KMS-11 (cell line): ENCODE measurements around the gene GATA2.

Experiments
- H2AFZ ChIP-seq: fragments of 200-600 bp; sonication (generic); 2 replicates; pipeline ENCODE4 v1.6.1; 2016; ENCODE audit warnings: antibody characterized with exemption, mixed run types, low read depth
- H3K27ac ChIP-seq: fragments of 200-600 bp; sonication (generic); 2 replicates; pipeline ENCODE4 v1.6.1; 2016; ENCODE audit warnings: mild to moderate bottlenecking, mixed run types
- H3K27me3 ChIP-seq: fragments of 200-600 bp; sonication (generic); 2 replicates; pipeline ENCODE4 v1.6.1; 2017; ENCODE audit warnings: mild to moderate bottlenecking, low read depth, mixed run types, moderate library complexity; ENCODE audit not compliant: insufficient read depth
- H3K36me3 ChIP-seq: fragments of 200-600 bp; sonication (generic); 2 replicates; pipeline ENCODE4 v1.6.1; 2017; ENCODE audit warnings: mild to moderate bottlenecking, mixed run types; ENCODE audit not compliant: insufficient read depth
- H3K4me1 ChIP-seq: fragments of 200-600 bp; sonication (generic); 2 replicates; pipeline ENCODE4 v1.6.1; 2016; ENCODE audit warnings: mild to moderate bottlenecking, low read depth, mixed run types; ENCODE audit not compliant: poor library complexity, severe bottlenecking
- H3K4me2 ChIP-seq: fragments of 200-600 bp; sonication (generic); 2 replicates; pipeline ENCODE4 v1.7.0; 2016; ENCODE audit warnings: mild to moderate bottlenecking, mixed run types
- H3K4me3 ChIP-seq: fragments of 200-600 bp; sonication (generic); IDR thresholded peaks from 2 replicates; pipeline ENCODE4 v1.6.1; 2017; ENCODE audit warnings: low read depth, low read length, mixed read lengths; ENCODE audit not compliant: insufficient read depth
- H3K79me2 ChIP-seq: fragments of 200-600 bp; sonication (generic); 2 replicates; pipeline ENCODE4 v1.6.1; 2016; ENCODE audit warnings: low read depth, mixed run types; ENCODE audit not compliant: insufficient read depth
- H3K9ac ChIP-seq: fragments of 200-600 bp; sonication (generic); 2 replicates; pipeline ENCODE4 v1.6.1; 2016; ENCODE audit warnings: mild to moderate bottlenecking, mixed run types
- H4K20me1 ChIP-seq: fragments of 200-600 bp; sonication (generic); 2 replicates; pipeline ENCODE4 v1.6.1; 2016; ENCODE audit warnings: mild to moderate bottlenecking, mixed run types; ENCODE audit not compliant: insufficient read depth
- TF ChIP-seq, protein P1 (sequence below): fragments of 200-600 bp; sonication (generic); conservative IDR thresholded peaks from 2 replicates; pipeline ENCODE4 v1.6.1; 2017; ENCODE audit warnings: low read depth, mild to moderate bottlenecking, antibody characterized with exemption, low read length, moderate library complexity, mixed read lengths

Gene GATA2

DNA sequence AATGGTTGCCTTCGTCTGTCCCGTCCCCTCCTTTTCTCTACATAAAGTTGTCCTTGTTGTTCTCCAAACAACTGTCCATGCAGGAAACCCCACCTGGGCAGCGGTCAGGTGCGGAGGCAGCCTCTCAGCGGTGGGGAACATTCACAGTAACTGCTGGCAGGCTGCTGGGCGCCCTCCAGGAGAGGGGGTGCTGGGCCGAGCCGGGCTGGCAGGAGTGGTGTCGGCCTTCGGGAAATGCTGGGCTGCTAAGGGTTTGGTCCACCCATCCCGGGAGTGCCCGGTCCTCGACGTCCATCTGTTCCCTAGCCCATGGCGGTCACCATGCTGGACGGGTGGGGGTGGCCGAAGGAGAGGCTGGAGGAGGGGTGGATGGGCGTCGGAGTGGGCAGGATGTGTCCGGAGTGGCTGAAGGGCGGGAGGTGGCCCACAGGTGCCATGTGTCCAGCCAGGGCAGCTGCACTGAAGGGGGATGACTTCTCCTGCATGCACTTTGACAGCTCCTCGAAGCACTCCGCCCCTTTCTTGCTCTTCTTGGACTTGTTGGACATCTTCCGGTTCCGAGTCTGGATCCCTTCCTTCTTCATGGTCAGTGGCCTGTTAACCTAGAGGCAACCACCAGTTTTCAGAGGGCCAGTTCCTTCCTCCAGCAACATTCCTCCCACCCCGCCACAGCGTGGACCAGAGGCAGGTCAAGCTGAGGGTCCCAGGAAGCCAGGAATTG is 12.1 kb downstream of the GATA2 start:
- Histone ChIP-seq H3K9ac (no peak overlapping the region), H3K27ac (no peak overlapping the region), H3K27me3 (peaks cover 83% of the 10 kb centered on the region), H3K36me3 (no peaks in the 10 kb centered on the region), H3K4me3 (no peak overlapping the region), H2AFZ (no peak overlapping the region), H3K4me2 (no peak overlapping the region), H3K4me1 (no peaks in the 10 kb centered on the region), H3K79me2 (no peaks in the 10 kb centered on the region), H4K20me1 (no peaks in the 10 kb centered on the region)
- TF ChIP-seq, protein P1, sequence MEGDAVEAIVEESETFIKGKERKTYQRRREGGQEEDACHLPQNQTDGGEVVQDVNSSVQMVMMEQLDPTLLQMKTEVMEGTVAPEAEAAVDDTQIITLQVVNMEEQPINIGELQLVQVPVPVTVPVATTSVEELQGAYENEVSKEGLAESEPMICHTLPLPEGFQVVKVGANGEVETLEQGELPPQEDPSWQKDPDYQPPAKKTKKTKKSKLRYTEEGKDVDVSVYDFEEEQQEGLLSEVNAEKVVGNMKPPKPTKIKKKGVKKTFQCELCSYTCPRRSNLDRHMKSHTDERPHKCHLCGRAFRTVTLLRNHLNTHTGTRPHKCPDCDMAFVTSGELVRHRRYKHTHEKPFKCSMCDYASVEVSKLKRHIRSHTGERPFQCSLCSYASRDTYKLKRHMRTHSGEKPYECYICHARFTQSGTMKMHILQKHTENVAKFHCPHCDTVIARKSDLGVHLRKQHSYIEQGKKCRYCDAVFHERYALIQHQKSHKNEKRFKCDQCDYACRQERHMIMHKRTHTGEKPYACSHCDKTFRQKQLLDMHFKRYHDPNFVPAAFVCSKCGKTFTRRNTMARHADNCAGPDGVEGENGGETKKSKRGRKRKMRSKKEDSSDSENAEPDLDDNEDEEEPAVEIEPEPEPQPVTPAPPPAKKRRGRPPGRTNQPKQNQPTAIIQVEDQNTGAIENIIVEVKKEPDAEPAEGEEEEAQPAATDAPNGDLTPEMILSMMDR = no peak

DNA sequence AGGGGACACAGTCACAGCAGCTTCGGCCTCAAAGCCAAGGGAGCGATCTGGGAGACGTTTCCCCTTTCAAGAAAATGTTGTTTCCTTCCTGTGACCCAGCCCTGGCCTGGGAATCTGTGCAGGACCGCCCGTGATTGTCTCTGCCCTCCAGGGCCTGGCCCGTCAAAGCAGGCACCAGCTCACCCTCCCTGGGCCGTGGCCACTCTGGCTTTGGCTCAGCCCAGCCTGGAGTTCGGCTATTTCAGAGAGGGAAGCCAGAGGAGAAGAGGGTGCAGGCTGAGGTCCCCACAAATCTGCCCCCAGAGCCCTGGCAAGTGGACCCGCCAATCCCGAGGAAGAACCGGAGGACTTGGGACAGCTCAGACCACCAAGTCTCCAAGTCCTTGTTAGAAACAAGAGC is 12.7 kb downstream of the GATA2 start:
- no peaks in the 10 kb centered on the region for H3K4me1 ChIP-seq
- H3K4me3 ChIP-seq = no peak overlapping the region
- H3K9ac ChIP-seq = no peak overlapping the region
- no peaks in the 10 kb centered on the region for H3K36me3 ChIP-seq
- TF ChIP-seq, protein P1 = no peak
- no peak overlapping the region for H3K27ac ChIP-seq
- no peak overlapping the region for H3K4me2 ChIP-seq
- no peak overlapping the region for H2AFZ ChIP-seq
- peaks cover 77% of the 10 kb centered on the region for H3K27me3 ChIP-seq
- no peaks in the 10 kb centered on the region for H3K79me2 ChIP-seq
- H4K20me1 ChIP-seq = no peaks in the 10 kb centered on the region

DNA sequence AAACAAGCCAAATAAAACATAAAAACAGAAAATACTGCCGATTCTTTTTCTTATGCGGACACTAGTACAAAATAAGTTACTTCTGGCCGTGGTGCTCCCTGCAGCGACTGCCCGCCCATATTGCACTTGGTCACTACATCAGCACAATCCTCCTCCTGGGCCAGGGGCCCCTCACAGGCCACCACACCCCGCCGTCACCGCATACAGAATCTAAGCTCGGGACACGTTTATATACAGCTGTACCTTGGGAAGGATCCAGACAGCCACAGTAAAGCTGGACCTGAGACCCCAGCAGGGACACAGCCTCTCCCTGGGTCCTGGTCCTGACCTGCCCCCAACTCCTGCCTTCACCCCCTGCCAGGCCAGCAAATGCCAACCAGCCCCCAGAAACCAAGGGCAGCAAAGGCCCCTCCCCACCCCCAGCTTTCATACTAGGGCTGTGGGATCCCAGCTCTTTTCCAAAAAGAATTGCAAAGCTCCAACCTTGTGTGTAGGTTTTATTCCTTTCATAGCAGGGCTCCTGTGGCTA is 13.4 kb downstream of the GATA2 start:
- Histone ChIP-seq H3K27me3 (peaks cover 76% of the 10 kb centered on the region), H2AFZ (no peak overlapping the region), H3K4me3 (no peak overlapping the region), H3K27ac (no peak overlapping the region), H3K4me1 (no peaks in the 10 kb centered on the region), H4K20me1 (no peaks in the 10 kb centered on the region), H3K79me2 (no peaks in the 10 kb centered on the region), H3K36me3 (no peaks in the 10 kb centered on the region), H3K4me2 (no peak overlapping the region), H3K9ac (no peak overlapping the region)
- TF ChIP-seq, protein P1 = no peak

DNA sequence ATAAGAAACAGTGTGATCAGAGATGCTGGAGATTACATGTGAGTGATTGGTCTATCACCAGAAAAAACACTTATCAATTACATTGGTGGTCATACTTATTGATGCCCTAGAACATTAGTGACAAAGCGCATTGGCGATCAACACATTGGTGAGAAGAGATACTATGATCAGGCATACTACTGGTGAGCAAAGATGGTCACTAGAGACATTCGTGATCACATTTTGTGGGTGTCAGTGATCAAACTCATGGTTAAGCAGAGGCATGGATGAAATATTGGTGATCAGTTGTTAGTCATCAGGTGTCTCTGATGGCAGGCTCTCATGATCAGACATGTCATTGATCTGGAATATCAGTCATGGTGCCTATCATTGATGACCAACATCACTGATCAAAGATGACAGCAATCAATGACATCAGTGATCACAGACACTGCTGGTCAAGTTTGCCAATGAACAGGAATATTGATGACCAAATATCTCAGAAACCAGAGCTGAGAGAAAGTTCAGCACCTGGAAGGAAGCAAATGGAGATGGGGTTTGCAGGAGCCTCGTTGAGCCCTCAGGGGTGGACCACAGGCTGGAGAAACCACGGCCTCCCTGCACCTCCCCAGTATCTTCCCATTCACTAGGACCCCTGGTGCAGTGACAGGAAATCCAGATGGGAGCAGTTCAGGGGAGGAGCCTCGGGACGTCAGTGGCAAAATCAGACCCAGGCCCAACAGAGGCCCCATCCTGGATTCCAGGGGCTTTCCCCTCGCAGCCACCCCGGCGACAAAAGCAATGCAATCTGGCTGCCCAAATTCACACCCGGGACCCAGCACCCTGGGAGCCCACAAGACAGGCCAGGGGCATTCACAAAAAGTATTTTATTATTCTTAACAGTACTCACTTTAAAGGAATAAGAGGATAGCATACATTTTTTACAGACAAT is 14.2 kb downstream of the GATA2 start:
- Histone ChIP-seq H3K27me3 (peaks cover 76% of the 10 kb centered on the region), H3K4me2 (no peak overlapping the region), H3K9ac (no peak overlapping the region), H2AFZ (no peak overlapping the region), H3K79me2 (no peaks in the 10 kb centered on the region), H3K4me1 (no peaks in the 10 kb centered on the region), H3K27ac (no peak overlapping the region), H3K36me3 (no peaks in the 10 kb centered on the region), H4K20me1 (no peaks in the 10 kb centered on the region), H3K4me3 (no peak overlapping the region)
- TF ChIP-seq, protein P1 = no peak
